Measurements from ENCODE around the gene EDAR. TPM values are rescaled to one million over a fixed set of nuclear protein-coding genes. Genes with fewer than 3 reads are reported as not detected.

EDAR gene
- total and polyA plus RNA-seq, 2 of the 4 experiments (the other 2 are of a cell fraction), result not detected

GRCh38 chr2:108918941-108919341 lies 70.1 kb downstream of the EDAR start (continued):
- TF ChIP-seq, protein P1, sequence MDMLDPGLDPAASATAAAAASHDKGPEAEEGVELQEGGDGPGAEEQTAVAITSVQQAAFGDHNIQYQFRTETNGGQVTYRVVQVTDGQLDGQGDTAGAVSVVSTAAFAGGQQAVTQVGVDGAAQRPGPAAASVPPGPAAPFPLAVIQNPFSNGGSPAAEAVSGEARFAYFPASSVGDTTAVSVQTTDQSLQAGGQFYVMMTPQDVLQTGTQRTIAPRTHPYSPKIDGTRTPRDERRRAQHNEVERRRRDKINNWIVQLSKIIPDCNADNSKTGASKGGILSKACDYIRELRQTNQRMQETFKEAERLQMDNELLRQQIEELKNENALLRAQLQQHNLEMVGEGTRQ (IDR thresholded peaks at IDR 0.05; ENCODE audit: low read depth, low read length), result no peak
- TF ChIP-seq NFE2L2 (IDR thresholded peaks at IDR 0.05; ENCODE audit: low read depth, low read length) (no peak), MAZ (IDR thresholded peaks at IDR 0.05; ENCODE audit: borderline replicate concordance, low read depth, low read length) (no peak), CEBPB (IDR thresholded peaks at IDR 0.05; ENCODE audit: low read depth, low read length) (no peak), RCOR1 (IDR thresholded peaks at IDR 0.05; ENCODE audit: insufficient replicate concordance, low read length) (no peak)

- H3K36me3 ChIP-seq (ENCODE audit: control insufficient read depth, insufficient read depth, low read length), result no peaks in the 10 kb centered on the region
- H3K23ac ChIP-seq (ENCODE audit: low read depth, low read length), result no peak overlapping the region
- in situ Hi-C loops (cut with MboI; ENCODE audit: low sequenced_read_pairs), result no loop called here
- CTCF ChIA-PET, result no interaction called here
- H3K56ac ChIP-seq (ENCODE audit: extremely low read depth, insufficient read depth, low read length), result no peak overlapping the region
- H2BK5ac ChIP-seq (ENCODE audit: low read depth, low read length, poor library complexity, severe bottlenecking), result no peak overlapping the region
- BruUV-seq (replicated peaks), result no TSS peak
- no peak overlapping the region for H3K4me2 ChIP-seq (ENCODE audit: low read depth, low read length)
- no peak overlapping the region for H2AFZ ChIP-seq (replicated peaks; ENCODE audit: low read length, poor library complexity)
- H3K27ac ChIP-seq (ENCODE audit: insufficient read depth, low read length), result no peak overlapping the region
- intact Hi-C loops (cut with micrococcal nuclease), result no loop called here
- no peak overlapping the region for H3K4me3 ChIP-seq (ENCODE audit: insufficient read depth, low read depth, low read length)
- H3K14ac ChIP-seq (replicated peaks; ENCODE audit: low read depth, low read length), result no peak overlapping the region
- TF ChIP-seq BHLHE40 (IDR thresholded peaks at IDR 0.05; ENCODE audit: low read depth, low read length) (no peak), POLR2A (IDR thresholded peaks at IDR 0.05; ENCODE audit: low read depth, low read length) (no peak), RCOR1 (IDR thresholded peaks at IDR 0.05; ENCODE audit: insufficient replicate concordance, low read length) (no peak), SMC3 (IDR thresholded peaks at IDR 0.05; ENCODE audit: low read depth, low read length) (no peak), FOS (IDR thresholded peaks at IDR 0.05; ENCODE audit: low read depth, low read length) (no peak)
- DNase-seq (no peak), ATAC-seq (ENCODE audit: low read depth) (no peak)
- no peak overlapping the region for H4K5ac ChIP-seq (ENCODE audit: low read depth, low read length)
- no peaks in the 10 kb centered on the region for H4K20me1 ChIP-seq (ENCODE audit: insufficient read depth, low read length)
- H2AK9ac ChIP-seq (replicated peaks; ENCODE audit: low read depth, low read length, poor library complexity), result no peak overlapping the region
- no peaks in the 10 kb centered on the region for H3K79me1 ChIP-seq (ENCODE audit: low read depth in 1 of 2, low read length in 2 of 2)
- no peak overlapping the region for H2BK20ac ChIP-seq (ENCODE audit: low read depth, low read length)
- no peak overlapping the region for H3K4ac ChIP-seq (ENCODE audit: low read depth, low read length)
- H3K18ac ChIP-seq (ENCODE audit: low read depth, low read length), result no peak overlapping the region
- WGBS, 2 experiments (ENCODE audit: extremely low coverage in 2 of 2, insufficient read length in 1 of 2), result no CpG with 5 or more reads among the region's 15 CpGs
- no peaks in the 10 kb centered on the region for H3K9me1 ChIP-seq (ENCODE audit: insufficient read depth, low read length)
- H3K4me1 ChIP-seq (ENCODE audit: control insufficient read depth, insufficient read depth, low read length), result peaks cover 2% of the 10 kb centered on the region; the same call in 1 of the 2 replicates
- H4K8ac ChIP-seq (ENCODE audit: low read depth in 2 of 2, low read length in 2 of 2), result no peak overlapping the region
- no peak overlapping the region for H2BK120ac ChIP-seq (ENCODE audit: low read depth, low read length)
- no peak overlapping the region for H4K91ac ChIP-seq (ENCODE audit: insufficient read depth, low read depth, low read length)
- no peak overlapping the region for H3K9ac ChIP-seq (ENCODE audit: low read depth, low read length)
- no peak overlapping the region for H2AK5ac ChIP-seq (ENCODE audit: low read depth, low read length)
- POLR2A ChIA-PET (ENCODE audit: unreplicated experiment), result no interaction called here
- no peaks in the 10 kb centered on the region for H3K9me3 ChIP-seq (ENCODE audit: control insufficient read depth, insufficient read depth, low read length)
- dilution Hi-C loops (cut with HindIII; ENCODE audit: low sequenced_read_pairs, unreplicated experiment), result no loop called here
- H2BK15ac ChIP-seq (ENCODE audit: low read depth, low read length), result no peak overlapping the region
- H3K27me3 ChIP-seq (ENCODE audit: control insufficient read depth, insufficient read depth, low read length), result peaks cover 62% of the 10 kb centered on the region
These were observed 70.7 kb downstream of the EDAR start for GRCh38 chr2:108918156-108918874.

Data from IMR-90 (cell line).